HUES6 (cell line): ENCODE results near the gene GDF11.
A peak's percentile ranks its signal among the peaks of the same experiment; 100 is the strongest.

ENCODE experiments used
- H3K27ac ChIP-seq: 2 replicates; pipeline ENCODE4 v1.7.0; 2013; ENCODE audit warnings: low read depth, mild to moderate bottlenecking, low read length, inconsistent platforms
- H3K27me3 ChIP-seq: 2 replicates; pipeline ENCODE4 v1.6.1; 2013; ENCODE audit warnings: low read length; ENCODE audit not compliant: control insufficient read depth, insufficient read depth
- H3K36me3 ChIP-seq: 2 replicates; pipeline ENCODE4 v1.6.1; 2013; ENCODE audit warnings: low read length; ENCODE audit not compliant: control insufficient read depth, insufficient read depth
- H3K4me1 ChIP-seq: 2 replicates; pipeline ENCODE4 v1.6.1; 2013; ENCODE audit warnings: low read length; ENCODE audit not compliant: control insufficient read depth, insufficient read depth
- H3K4me3 ChIP-seq: 2 replicates; pipeline ENCODE4 v1.5.1; 2013; ENCODE audit warnings: low read depth, low read length
- H3K9ac ChIP-seq: one replicate; pipeline ENCODE4 v1.6.1; 2013; ENCODE audit warnings: mild to moderate bottlenecking, low read length
- H3K9me3 ChIP-seq: 2 replicates; pipeline ENCODE4 v1.6.1; 2013; ENCODE audit warnings: low read depth, low read length; ENCODE audit not compliant: control insufficient read depth, insufficient read depth

GDF11 gene

GRCh38 chr12:55725556-55725955, 17.4 kb upstream of the GDF11 start:
- Histone ChIP-seq H3K9me3 (no peaks in the 10 kb centered on the region), H3K27me3 (no peaks in the 10 kb centered on the region), H3K36me3 (peaks cover 42% of the 10 kb centered on the region), H3K9ac (no peak overlapping the region), H3K4me3 (no peak overlapping the region), H3K27ac (no peak overlapping the region), H3K4me1 (peaks cover 18% of the 10 kb centered on the region; the same call in 1 of the 2 replicates)

- H3K9me3 ChIP-seq = no peaks in the 10 kb centered on the region
- peaks cover 19% of the 10 kb centered on the region; the same call in 1 of the 2 replicates for H3K4me1 ChIP-seq
- H3K36me3 ChIP-seq = peaks cover 41% of the 10 kb centered on the region
- peak overlapping the region; percentile 97 for H3K4me3 ChIP-seq
- H3K9ac ChIP-seq = peak overlapping the region; percentile 96
- no peak overlapping the region for H3K27ac ChIP-seq
- no peaks in the 10 kb centered on the region for H3K27me3 ChIP-seq
Measured at GRCh38 chr12:55726971-55727370, 16.0 kb upstream of the GDF11 start.

GRCh38 chr12:55727643-55728185, 15.2 kb upstream of the GDF11 start:
- H3K27ac ChIP-seq = peak overlapping the region; percentile 86
- H3K9ac ChIP-seq = peak overlapping the region; percentile 96
- no peaks in the 10 kb centered on the region for H3K27me3 ChIP-seq
- peaks cover 41% of the 10 kb centered on the region for H3K36me3 ChIP-seq
- H3K4me3 ChIP-seq = peak overlapping the region; percentile 97
- peaks cover 19% of the 10 kb centered on the region; the same call in 1 of the 2 replicates for H3K4me1 ChIP-seq
- no peaks in the 10 kb centered on the region for H3K9me3 ChIP-seq

GRCh38 chr12:55728186-55728938, 14.6 kb upstream of the GDF11 start:
- no peaks in the 10 kb centered on the region for H3K9me3 ChIP-seq
- H3K27me3 ChIP-seq = no peaks in the 10 kb centered on the region
- peaks cover 36% of the 10 kb centered on the region for H3K36me3 ChIP-seq
- H3K4me3 ChIP-seq = peak overlapping the region; percentile 97
- H3K27ac ChIP-seq = peak overlapping the region; percentile 86
- H3K4me1 ChIP-seq = peaks cover 19% of the 10 kb centered on the region; the same call in 1 of the 2 replicates
- peak overlapping the region; percentile 96 for H3K9ac ChIP-seq

- Histone ChIP-seq H3K4me1 (peaks cover 19% of the 10 kb centered on the region; the same call in 1 of the 2 replicates), H3K9me3 (no peaks in the 10 kb centered on the region)
Measured at GRCh38 chr12:55728939-55729818, 13.7 kb upstream of the GDF11 start, which contains the start of gene CD63. Gene CD63, minus strand, starts transcription at chr12:55729009. Its CDS starts 668 bp downstream, at chr12:55728341.

GRCh38 chr12:55729819-55730818, 12.8 kb upstream of the GDF11 start:
- peaks cover 21% of the 10 kb centered on the region for H3K36me3 ChIP-seq
- no peak overlapping the region; the same call in 1 of the 2 replicates for H3K27ac ChIP-seq
- H3K4me1 ChIP-seq = peaks cover 19% of the 10 kb centered on the region; the same call in 1 of the 2 replicates
- no peaks in the 10 kb centered on the region for H3K9me3 ChIP-seq
- H3K9ac ChIP-seq = peak overlapping the region; percentile 96
- peak overlapping the region; percentile 97 for H3K4me3 ChIP-seq
- H3K27me3 ChIP-seq = no peaks in the 10 kb centered on the region

More at GRCh38 chr12:55728939-55729818, 13.7 kb upstream of the GDF11 start, which contains the start of gene CD63:
- Histone ChIP-seq H3K27ac (peak within 1 kb of the TSS; percentile 86), H3K36me3 (peaks cover 29% of the 10 kb centered on the region), H3K9ac (peak within 1 kb of the TSS; percentile 96), H3K4me3 (peak within 1 kb of the TSS; percentile 97), H3K27me3 (no peaks in the 10 kb centered on the region)

- Histone ChIP-seq H3K9me3 (no peaks in the 10 kb centered on the region), H3K9ac (no peak overlapping the region), H3K27ac (no peak overlapping the region), H3K27me3 (no peaks in the 10 kb centered on the region), H3K4me3 (no peak overlapping the region), H3K4me1 (peaks cover 15% of the 10 kb centered on the region; the same call in 1 of the 2 replicates), H3K36me3 (peaks cover under 1% of the 10 kb centered on the region; the same call in 1 of the 2 replicates)
Measured at GRCh38 chr12:55732288-55732687, 10.6 kb upstream of the GDF11 start.

- Histone ChIP-seq H3K27me3 (no peaks in the 10 kb centered on the region), H3K4me1 (peaks cover 16% of the 10 kb centered on the region; the same call in 1 of the 2 replicates), H3K4me3 (no peak overlapping the region), H3K36me3 (no peaks in the 10 kb centered on the region), H3K9me3 (no peaks in the 10 kb centered on the region), H3K9ac (no peak overlapping the region), H3K27ac (no peak overlapping the region)
Measured at GRCh38 chr12:55733021-55733555, 9.8 kb upstream of the GDF11 start.

GRCh38 chr12:55733858-55734257, 9.1 kb upstream of the GDF11 start:
- Histone ChIP-seq H3K4me1 (peaks cover 17% of the 10 kb centered on the region; the same call in 1 of the 2 replicates), H3K4me3 (no peak overlapping the region), H3K36me3 (no peaks in the 10 kb centered on the region), H3K27ac (no peak overlapping the region), H3K9ac (no peak overlapping the region), H3K9me3 (no peaks in the 10 kb centered on the region), H3K27me3 (no peaks in the 10 kb centered on the region)
